ENCODE measurements around the gene TBC1D5. TPM values are rescaled to one million over a fixed set of nuclear protein-coding genes. Genes with fewer than 3 reads are reported as not detected.

The TBC1D5 gene
- total and polyA plus RNA-seq, 12 donors = 6.4 to 108 (median 70.7) TPM

DNA sequence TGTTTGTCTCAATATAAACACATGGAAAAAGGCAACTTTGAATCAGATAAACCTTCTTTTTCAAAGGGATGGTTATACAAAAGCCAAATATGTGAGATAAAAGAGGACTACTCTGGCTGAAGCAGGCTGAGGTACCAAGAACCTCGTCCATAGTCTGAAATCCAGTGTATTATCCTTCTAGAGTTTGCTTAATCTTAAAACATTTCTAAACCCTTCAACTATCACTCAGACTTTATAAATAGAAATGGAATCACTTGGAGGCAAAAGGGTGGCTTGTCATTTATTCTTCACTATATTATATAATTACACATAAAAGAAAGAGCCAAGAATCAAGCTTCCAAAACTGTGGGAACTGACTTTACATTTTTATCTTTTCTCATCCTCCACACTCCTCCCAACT is 554.1 kb downstream of the TBC1D5 start:
- WGBS, 4 donors = 93 to 100% (median 99%) methylated on average over 1 of the region's 1 CpG
- no peaks in the 10 kb centered on the region for H3K36me3 ChIP-seq (replicated peaks in 1 of 2)
- peaks cover 0 to 9% of the 10 kb centered on the region in 2 donors for H3K4me1 ChIP-seq (replicated peaks in 1 of 2)
- no peaks in the 10 kb centered on the region for H3K9me3 ChIP-seq (replicated peaks in 1 of 3)
- intact Hi-C loops (cut with DNase I) = no loop called here
- no peak overlapping the region for H3K4me3 ChIP-seq
- DNase-seq = no peak
- TF ChIP-seq POLR2A (IDR thresholded peaks at IDR 0.05) = no peak
- TF ChIP-seq, protein P1, sequence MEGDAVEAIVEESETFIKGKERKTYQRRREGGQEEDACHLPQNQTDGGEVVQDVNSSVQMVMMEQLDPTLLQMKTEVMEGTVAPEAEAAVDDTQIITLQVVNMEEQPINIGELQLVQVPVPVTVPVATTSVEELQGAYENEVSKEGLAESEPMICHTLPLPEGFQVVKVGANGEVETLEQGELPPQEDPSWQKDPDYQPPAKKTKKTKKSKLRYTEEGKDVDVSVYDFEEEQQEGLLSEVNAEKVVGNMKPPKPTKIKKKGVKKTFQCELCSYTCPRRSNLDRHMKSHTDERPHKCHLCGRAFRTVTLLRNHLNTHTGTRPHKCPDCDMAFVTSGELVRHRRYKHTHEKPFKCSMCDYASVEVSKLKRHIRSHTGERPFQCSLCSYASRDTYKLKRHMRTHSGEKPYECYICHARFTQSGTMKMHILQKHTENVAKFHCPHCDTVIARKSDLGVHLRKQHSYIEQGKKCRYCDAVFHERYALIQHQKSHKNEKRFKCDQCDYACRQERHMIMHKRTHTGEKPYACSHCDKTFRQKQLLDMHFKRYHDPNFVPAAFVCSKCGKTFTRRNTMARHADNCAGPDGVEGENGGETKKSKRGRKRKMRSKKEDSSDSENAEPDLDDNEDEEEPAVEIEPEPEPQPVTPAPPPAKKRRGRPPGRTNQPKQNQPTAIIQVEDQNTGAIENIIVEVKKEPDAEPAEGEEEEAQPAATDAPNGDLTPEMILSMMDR (IDR thresholded peaks at IDR 0.05) = no peak
- H3K27ac ChIP-seq = no peak overlapping the region
- no peaks in the 10 kb centered on the region for H3K27me3 ChIP-seq

DNA sequence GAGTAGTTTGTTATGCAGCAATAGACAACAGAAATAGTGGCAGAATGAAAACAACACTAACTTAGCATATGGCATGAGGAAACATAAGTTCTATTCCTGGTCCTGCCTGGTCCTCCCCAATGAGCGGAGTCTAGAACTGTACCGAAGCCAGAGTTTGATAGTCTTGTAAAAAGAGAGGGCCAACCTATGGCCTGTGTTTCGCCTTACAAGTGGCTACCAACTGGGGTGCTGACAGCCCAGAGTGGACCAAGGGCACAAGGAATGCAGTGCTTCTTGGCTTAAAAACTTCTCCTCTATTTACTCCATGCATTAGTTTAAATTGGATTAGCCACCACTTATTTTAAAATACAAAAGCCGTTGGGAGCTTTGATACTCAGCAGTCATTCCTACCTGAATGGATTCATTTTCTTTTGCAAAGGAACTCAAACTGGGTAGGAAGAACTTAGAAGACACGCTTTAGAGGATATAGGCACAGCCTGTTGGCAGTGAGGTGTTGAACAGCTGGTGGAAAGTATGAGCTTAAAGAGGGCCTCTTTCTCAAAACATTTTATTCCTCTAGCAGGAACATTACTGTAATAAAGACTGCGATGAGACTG is 554.7 kb downstream of the TBC1D5 start:
- Histone ChIP-seq H3K4me1 (replicated peaks in 1 of 2) (peaks cover 0 to 9% of the 10 kb centered on the region in 2 donors), H3K4me3 (no peak overlapping the region), H3K9me3 (replicated peaks in 1 of 3) (no peaks in the 10 kb centered on the region), H3K27me3 (no peaks in the 10 kb centered on the region), H3K36me3 (replicated peaks in 1 of 2) (no peaks in the 10 kb centered on the region), H3K27ac (no peak overlapping the region)
- no peak for TF ChIP-seq POLR2A (IDR thresholded peaks at IDR 0.05)
- TF ChIP-seq, protein P1 (IDR thresholded peaks at IDR 0.05) = no peak
- intact Hi-C loops (cut with DNase I) = no loop called here
- 92 to 97% (median 95%) methylated on average over 6 of the region's 6 CpGs for WGBS, 4 donors
- DNase-seq = no peak

DNA sequence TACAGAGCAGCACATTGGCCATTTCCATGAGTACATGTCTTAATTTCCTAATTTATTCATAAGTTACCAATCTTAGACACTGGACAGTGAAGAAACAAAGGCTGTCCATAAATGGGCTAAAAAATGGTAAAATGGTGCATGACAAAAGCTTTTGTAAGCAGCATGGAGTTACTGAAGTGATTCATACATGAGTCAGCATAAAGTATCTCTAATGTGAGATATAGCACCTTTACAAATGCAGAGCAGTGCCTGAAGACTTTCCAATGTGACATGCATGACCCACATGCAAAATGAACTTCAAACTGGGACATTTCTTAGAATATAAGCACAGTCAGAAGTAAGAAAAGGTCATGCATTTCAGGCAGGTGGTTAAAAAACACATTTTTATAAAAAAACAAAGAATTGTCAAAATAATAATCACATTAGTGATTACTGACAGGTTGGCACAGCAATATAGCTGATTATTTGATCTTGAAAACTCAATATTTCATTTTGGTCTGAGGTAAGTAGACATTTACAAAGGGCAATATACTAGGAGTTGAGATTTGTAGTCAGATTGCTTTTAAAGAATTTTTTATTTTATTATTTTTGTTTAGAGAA is 558.4 kb downstream of the TBC1D5 start:
- Histone ChIP-seq H3K27me3 (no peaks in the 10 kb centered on the region), H3K9me3 (replicated peaks in 1 of 3) (no peaks in the 10 kb centered on the region), H3K36me3 (replicated peaks in 1 of 2) (no peaks in the 10 kb centered on the region), H3K4me3 (no peak overlapping the region), H3K27ac (no peak overlapping the region), H3K4me1 (replicated peaks in 1 of 2) (no peaks in the 10 kb centered on the region)
- intact Hi-C loops (cut with DNase I) = no loop called here
- no peak for DNase-seq
- TF ChIP-seq, protein P1 (IDR thresholded peaks at IDR 0.05) = no peak
- TF ChIP-seq POLR2A (IDR thresholded peaks at IDR 0.05) = no peak

DNA sequence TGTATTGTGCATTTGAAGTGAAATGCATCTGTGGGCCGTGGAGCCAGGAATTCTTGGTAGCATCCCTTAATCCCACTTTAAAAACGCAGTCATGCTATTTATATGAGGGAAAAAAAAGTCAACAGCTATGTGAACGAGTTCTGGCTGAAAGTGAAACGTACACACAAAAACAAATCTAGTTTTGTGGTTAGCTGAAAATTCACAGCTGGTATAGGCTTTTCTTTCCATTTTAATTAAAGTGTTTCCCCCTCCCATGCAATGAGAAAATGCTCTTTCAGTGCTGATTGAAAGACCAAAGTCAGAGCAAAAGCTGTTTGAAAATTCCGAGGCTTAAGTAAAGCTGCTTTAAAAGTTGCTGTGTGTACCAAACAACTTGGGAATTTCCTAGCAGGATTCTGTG is 560.3 kb downstream of the TBC1D5 start:
- TF ChIP-seq, protein P1 (IDR thresholded peaks at IDR 0.05) = no peak
- WGBS, 4 donors = 74 to 82% (median 76%) methylated on average over 5 of the region's 5 CpGs
- intact Hi-C loops (cut with DNase I) = no loop called here

More for the DNA sequence above, 560.3 kb downstream of the TBC1D5 start:
- no peaks in the 10 kb centered on the region for H3K9me3 ChIP-seq (replicated peaks in 1 of 3)
- H3K4me3 ChIP-seq = no peak overlapping the region
- H3K4me1 ChIP-seq (replicated peaks in 1 of 2) = no peaks in the 10 kb centered on the region
- H3K36me3 ChIP-seq (replicated peaks in 1 of 2) = no peaks in the 10 kb centered on the region
- no peaks in the 10 kb centered on the region for H3K27me3 ChIP-seq
- no peak overlapping the region for H3K27ac ChIP-seq
- DNase-seq = no peak
